ENCODE results near the gene CCDC197. TPM values are rescaled to one million over a fixed set of nuclear protein-coding genes. Genes with fewer than 3 reads are reported as not detected.

The CCDC197 gene
- polyA plus RNA-seq, 1 experiment: not detected

GRCh38 chr14:94052199-94052598, 55.1 kb downstream of the CCDC197 start:
- Histone ChIP-seq H3K4me3 (ENCODE audit: low read depth, low read length) (no peak overlapping the region), H3K36me3 (ENCODE audit: control insufficient read depth, insufficient read depth, low read length) (peaks cover 50% of the 10 kb centered on the region), H3K27me3 (ENCODE audit: control insufficient read depth, insufficient read depth, low read length) (no peaks in the 10 kb centered on the region)
- no peak for DNase-seq (ENCODE audit: low read depth)
- TF ChIP-seq CTCF (IDR thresholded peaks at IDR 0.05; ENCODE audit: insufficient read depth, low read depth, low read length): no peak
- CTCF ChIA-PET: interaction anchor here (3.3 to 8.5 kb wide), 3 partner anchors 17 to 85 kb away, joined by 16 to 51 read pairs (median 50); partner anchors contain the start of gene IFI27L2
- POLR2A ChIA-PET: no interaction called here

DNA sequence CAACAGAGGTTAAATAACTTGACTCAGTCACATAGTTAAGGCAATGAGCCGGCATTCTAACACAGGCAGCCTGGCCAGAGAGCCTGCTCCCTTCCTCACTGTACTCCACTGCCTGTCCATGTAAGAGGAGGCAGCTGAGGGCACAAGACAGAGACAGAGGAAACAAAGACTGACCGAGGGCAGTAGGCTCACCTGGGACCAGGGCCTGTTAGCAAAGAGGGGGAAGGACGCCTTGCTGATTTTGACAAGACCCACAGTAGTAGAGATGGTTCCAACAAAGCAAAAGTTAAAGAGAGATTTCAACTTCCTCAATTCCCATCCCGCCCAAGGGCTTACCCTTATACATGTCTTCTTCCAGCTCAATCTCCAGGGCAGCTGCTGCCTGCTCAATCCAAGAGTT, 55.6 kb downstream of the CCDC197 start:
- CTCF ChIA-PET: interaction anchor here (3.3 to 8.5 kb wide), 3 partner anchors 17 to 85 kb away, joined by 16 to 51 read pairs (median 50); partner anchors contain the start of gene IFI27L2
- Histone ChIP-seq H3K4me3 (ENCODE audit: low read depth, low read length) (no peak overlapping the region), H3K36me3 (ENCODE audit: control insufficient read depth, insufficient read depth, low read length) (peaks cover 47% of the 10 kb centered on the region), H3K27me3 (ENCODE audit: control insufficient read depth, insufficient read depth, low read length) (no peaks in the 10 kb centered on the region)
- TF ChIP-seq CTCF (IDR thresholded peaks at IDR 0.05; ENCODE audit: insufficient read depth, low read depth, low read length): no peak
- DNase-seq (ENCODE audit: low read depth): no peak
- POLR2A ChIA-PET: no interaction called here

GRCh38 chr14:94054401-94054800, 57.3 kb downstream of the CCDC197 start:
- Histone ChIP-seq H3K4me3 (ENCODE audit: low read depth, low read length) (no peak overlapping the region), H3K27me3 (ENCODE audit: control insufficient read depth, insufficient read depth, low read length) (no peaks in the 10 kb centered on the region), H3K36me3 (ENCODE audit: control insufficient read depth, insufficient read depth, low read length) (peaks cover 35% of the 10 kb centered on the region)
- DNase-seq (ENCODE audit: low read depth): no peak
- ChIA-PET CTCF (interaction anchor here (1.2 to 6.1 kb wide), 4 partner anchors 12 to 83 kb away, joined by 3 to 50 read pairs (median 4); no protein-coding TSS in a partner anchor), POLR2A (no interaction called here)
- TF ChIP-seq CTCF (IDR thresholded peaks at IDR 0.05; ENCODE audit: insufficient read depth, low read depth, low read length): no peak

DNA sequence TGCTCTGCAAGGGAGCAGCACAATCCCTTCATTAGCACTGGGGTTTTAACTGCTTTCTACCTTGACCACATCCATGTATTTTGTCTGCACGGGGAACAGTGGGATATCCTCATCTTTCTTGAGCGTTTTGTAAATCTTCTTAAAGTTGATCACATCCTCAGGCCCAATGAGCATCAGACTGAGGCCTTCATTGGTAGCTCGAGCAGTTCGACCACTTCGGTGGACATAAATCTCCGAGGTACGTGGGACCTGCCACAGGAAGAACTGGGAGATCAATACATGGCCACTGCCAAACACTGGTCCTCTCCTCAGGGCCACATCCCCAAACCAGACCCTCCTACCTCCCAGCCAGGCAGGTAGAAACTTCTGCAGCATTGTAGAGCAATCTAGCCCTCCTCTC, 57.8 kb downstream of the CCDC197 start:
- CTCF ChIA-PET: interaction anchor here (1.4 to 6.1 kb wide), 3 partner anchors 18 to 82 kb away, joined by 3 to 50 read pairs (median 4); no protein-coding TSS in a partner anchor

More for the DNA sequence above, 57.8 kb downstream of the CCDC197 start:
- no peak for TF ChIP-seq CTCF (IDR thresholded peaks at IDR 0.05; ENCODE audit: insufficient read depth, low read depth, low read length)
- DNase-seq (ENCODE audit: low read depth): no peak
- POLR2A ChIA-PET: no interaction called here
- peaks cover 35% of the 10 kb centered on the region for H3K36me3 ChIP-seq (ENCODE audit: control insufficient read depth, insufficient read depth, low read length)
- H3K27me3 ChIP-seq (ENCODE audit: control insufficient read depth, insufficient read depth, low read length): no peaks in the 10 kb centered on the region
- H3K4me3 ChIP-seq (ENCODE audit: low read depth, low read length): no peak overlapping the region
